Measurements from ENCODE around the gene AKAP12.
"Not testable (repeated sequence)": the region's sequence is repeated elsewhere in the genome, so short reads cannot be mapped to it uniquely, and the experiment has no call there.

AKAP12 gene

GRCh38 chr6:151313066-151313491 is 73.3 kb downstream of the AKAP12 start:
- no peak for DNase-seq (ENCODE audit: low read depth)

- peak; percentile 21 for DNase-seq (ENCODE audit: low read depth)
These were observed 75.9 kb downstream of the AKAP12 start for GRCh38 chr6:151315661-151316060.

- DNase-seq (ENCODE audit: low read depth): no peak
These were observed 77.6 kb downstream of the AKAP12 start for GRCh38 chr6:151317103-151317994.

GRCh38 chr6:151317995-151318365 is 78.2 kb downstream of the AKAP12 start:
- no peak for DNase-seq (ENCODE audit: low read depth)

GRCh38 chr6:151320140-151320539 is 80.4 kb downstream of the AKAP12 start:
- no peak for DNase-seq (ENCODE audit: low read depth)

- no peak for DNase-seq (ENCODE audit: low read depth)
These were observed 81.7 kb downstream of the AKAP12 start for GRCh38 chr6:151321438-151321837.

GRCh38 chr6:151322570-151322969 is 82.8 kb downstream of the AKAP12 start:
- DNase-seq (ENCODE audit: low read depth): no peak

- peak; percentile 45 for DNase-seq (ENCODE audit: low read depth)
These were observed 84.2 kb downstream of the AKAP12 start for GRCh38 chr6:151323791-151324487.

- no peak for DNase-seq (ENCODE audit: low read depth)
These were observed 84.7 kb downstream of the AKAP12 start for GRCh38 chr6:151324488-151324825.

- no peak for DNase-seq (ENCODE audit: low read depth)
These were observed 85.6 kb downstream of the AKAP12 start for GRCh38 chr6:151325075-151326050.

GRCh38 chr6:151326116-151326825 is 86.5 kb downstream of the AKAP12 start:
- DNase-seq (ENCODE audit: low read depth): no peak

GRCh38 chr6:151327101-151327500 is 87.3 kb downstream of the AKAP12 start:
- no peak for DNase-seq (ENCODE audit: low read depth)

GRCh38 chr6:151330130-151330696 is 90.4 kb downstream of the AKAP12 start:
- no peak for DNase-seq (ENCODE audit: low read depth)

- DNase-seq (ENCODE audit: low read depth): no peak
These were observed 96.2 kb downstream of the AKAP12 start for GRCh38 chr6:151335930-151336329.

GRCh38 chr6:151338651-151339200 is 99.0 kb downstream of the AKAP12 start:
- no peak for DNase-seq (ENCODE audit: low read depth)

GRCh38 chr6:151339369-151339768 is 99.6 kb downstream of the AKAP12 start:
- no peak for DNase-seq (ENCODE audit: low read depth)

GRCh38 chr6:151340219-151340978 is 100.6 kb downstream of the AKAP12 start:
- no peak for DNase-seq (ENCODE audit: low read depth)

- DNase-seq (ENCODE audit: low read depth): no peak
These were observed 101.9 kb downstream of the AKAP12 start for GRCh38 chr6:151341476-151342195.

GRCh38 chr6:151342750-151343149 is 103.0 kb downstream of the AKAP12 start:
- DNase-seq (ENCODE audit: low read depth): not testable (repeated sequence)

Data from CMK (cell line).